WTC11 (cell line): ENCODE measurements around the gene RAB40B.

Source experiments
- ZNF138 ChIP-seq: sonication (generic); formaldehyde crosslinking; conservative IDR thresholded peaks from 2 replicates; pipeline ENCODE4 v1.8.1; 2022; ENCODE audit warnings: mild to moderate bottlenecking, moderate library complexity, missing genetic modification reagents
- TF ChIP-seq, protein P1 (sequence below): fragments of 200-600 bp; IDR thresholded peaks from 2 replicates; pipeline ENCODE4 v1.8.0; 2022; ENCODE audit warnings: antibody characterized with exemption

DNA sequence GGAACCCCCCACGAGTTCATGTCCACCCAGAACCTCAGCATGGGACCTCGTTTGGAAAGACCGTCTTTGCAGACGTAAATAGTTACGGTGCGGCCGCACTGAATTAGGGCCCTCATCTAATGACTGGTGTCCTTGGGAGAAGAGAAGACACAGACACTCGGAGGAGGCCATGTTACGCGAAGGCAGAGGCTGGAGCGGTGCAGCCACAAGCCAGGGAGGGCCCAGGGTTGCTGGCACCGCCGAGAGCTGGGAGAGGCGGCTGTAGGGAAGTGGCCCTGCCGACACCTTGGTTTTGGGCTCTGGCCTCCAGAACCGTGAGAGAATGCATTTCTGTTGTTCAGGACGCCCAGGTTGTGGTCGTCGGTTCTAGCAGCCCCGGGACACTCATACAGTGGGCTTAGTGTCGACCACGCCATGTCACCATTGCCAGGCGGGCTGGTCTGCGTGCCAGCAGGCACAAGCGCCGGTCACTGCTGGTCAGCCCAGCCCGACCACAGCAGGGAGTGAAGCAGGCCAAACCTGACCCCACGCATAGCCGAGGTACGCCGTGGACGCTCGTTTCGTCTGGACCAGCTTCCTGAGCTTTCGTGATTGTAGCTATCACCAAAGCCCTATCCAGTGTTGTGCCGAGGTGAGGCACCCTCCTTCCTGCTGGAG is 39.6 kb downstream of the RAB40B start:
- TF ChIP-seq ZNF138 (CRISPR knock-in tag), result no peak
- TF ChIP-seq, protein P1, sequence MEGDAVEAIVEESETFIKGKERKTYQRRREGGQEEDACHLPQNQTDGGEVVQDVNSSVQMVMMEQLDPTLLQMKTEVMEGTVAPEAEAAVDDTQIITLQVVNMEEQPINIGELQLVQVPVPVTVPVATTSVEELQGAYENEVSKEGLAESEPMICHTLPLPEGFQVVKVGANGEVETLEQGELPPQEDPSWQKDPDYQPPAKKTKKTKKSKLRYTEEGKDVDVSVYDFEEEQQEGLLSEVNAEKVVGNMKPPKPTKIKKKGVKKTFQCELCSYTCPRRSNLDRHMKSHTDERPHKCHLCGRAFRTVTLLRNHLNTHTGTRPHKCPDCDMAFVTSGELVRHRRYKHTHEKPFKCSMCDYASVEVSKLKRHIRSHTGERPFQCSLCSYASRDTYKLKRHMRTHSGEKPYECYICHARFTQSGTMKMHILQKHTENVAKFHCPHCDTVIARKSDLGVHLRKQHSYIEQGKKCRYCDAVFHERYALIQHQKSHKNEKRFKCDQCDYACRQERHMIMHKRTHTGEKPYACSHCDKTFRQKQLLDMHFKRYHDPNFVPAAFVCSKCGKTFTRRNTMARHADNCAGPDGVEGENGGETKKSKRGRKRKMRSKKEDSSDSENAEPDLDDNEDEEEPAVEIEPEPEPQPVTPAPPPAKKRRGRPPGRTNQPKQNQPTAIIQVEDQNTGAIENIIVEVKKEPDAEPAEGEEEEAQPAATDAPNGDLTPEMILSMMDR, result no peak
